Astrocyte of the spinal cord (primary cell): ENCODE data around the gene RIMBP3C.
"Not testable (repeated sequence)": the region's sequence is repeated elsewhere in the genome, so short reads cannot be mapped to it uniquely, and the experiment has no call there.

Experiments used
- DNase-seq: peaks from one replicate; pipeline ENCODE4 v3.0.0; 2011; ENCODE audit warnings: low read depth, low spot score
- H3K4me3 ChIP-seq: 2 replicates; pipeline ENCODE4 v1.5.1; 2011; ENCODE audit warnings: low read depth, mild to moderate bottlenecking, low read length, moderate library complexity
- in situ Hi-C: cut with HindIII; loops from 2 replicates; pipeline ENCODE4 v1.10.0; 2017; ENCODE audit warnings: low sequenced_read_pairs
- TF ChIP-seq, protein P1 (sequence below): IDR thresholded peaks from 2 replicates; pipeline ENCODE4 v1.5.1; 2012; ENCODE audit warnings: low read depth, mild to moderate bottlenecking, low read length, inconsistent platforms

Gene RIMBP3C

DNA sequence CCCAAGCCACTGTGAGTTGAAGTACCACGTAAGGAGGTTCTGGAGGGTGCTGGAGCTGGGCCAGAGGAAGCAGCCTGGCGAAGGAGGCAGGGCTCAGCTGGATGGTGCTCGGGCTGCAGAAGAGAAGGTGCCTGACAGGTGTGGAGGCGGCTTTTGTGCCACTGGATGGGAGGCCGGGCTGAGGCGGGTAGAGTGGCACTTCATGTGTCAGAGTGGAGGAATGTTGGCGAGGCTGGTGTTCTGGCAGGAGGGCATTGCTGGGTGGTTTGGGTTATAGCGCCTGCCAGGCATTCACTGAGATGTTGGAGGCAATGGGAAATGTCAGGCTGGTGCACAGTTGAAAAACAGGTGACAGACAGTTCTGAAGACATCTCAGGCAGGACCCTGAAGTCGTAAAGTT lies 40.4 kb upstream of the RIMBP3C start:
- in situ Hi-C loops: no loop called here
- TF ChIP-seq, protein P1, sequence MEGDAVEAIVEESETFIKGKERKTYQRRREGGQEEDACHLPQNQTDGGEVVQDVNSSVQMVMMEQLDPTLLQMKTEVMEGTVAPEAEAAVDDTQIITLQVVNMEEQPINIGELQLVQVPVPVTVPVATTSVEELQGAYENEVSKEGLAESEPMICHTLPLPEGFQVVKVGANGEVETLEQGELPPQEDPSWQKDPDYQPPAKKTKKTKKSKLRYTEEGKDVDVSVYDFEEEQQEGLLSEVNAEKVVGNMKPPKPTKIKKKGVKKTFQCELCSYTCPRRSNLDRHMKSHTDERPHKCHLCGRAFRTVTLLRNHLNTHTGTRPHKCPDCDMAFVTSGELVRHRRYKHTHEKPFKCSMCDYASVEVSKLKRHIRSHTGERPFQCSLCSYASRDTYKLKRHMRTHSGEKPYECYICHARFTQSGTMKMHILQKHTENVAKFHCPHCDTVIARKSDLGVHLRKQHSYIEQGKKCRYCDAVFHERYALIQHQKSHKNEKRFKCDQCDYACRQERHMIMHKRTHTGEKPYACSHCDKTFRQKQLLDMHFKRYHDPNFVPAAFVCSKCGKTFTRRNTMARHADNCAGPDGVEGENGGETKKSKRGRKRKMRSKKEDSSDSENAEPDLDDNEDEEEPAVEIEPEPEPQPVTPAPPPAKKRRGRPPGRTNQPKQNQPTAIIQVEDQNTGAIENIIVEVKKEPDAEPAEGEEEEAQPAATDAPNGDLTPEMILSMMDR: no peak
- DNase-seq: no peak
- no peak overlapping the region for H3K4me3 ChIP-seq

- in situ Hi-C loops: no loop called here
- TF ChIP-seq, protein P1: no peak
- no peak for DNase-seq
- H3K4me3 ChIP-seq: no peak overlapping the region
Measured at GRCh38 chr22:21590809-21591641, 39.8 kb upstream of the RIMBP3C start.

- TF ChIP-seq, protein P1: no peak
- H3K4me3 ChIP-seq: no peak overlapping the region
- in situ Hi-C loops: no loop called here
- no peak for DNase-seq
Measured at GRCh38 chr22:21589396-21589795, 38.1 kb upstream of the RIMBP3C start.

- H3K4me3 ChIP-seq: no peak overlapping the region
- in situ Hi-C loops: no loop called here
- DNase-seq: no peak
- TF ChIP-seq, protein P1: no peak
Measured at GRCh38 chr22:21587803-21588611, 36.7 kb upstream of the RIMBP3C start.

- no peak for DNase-seq
- H3K4me3 ChIP-seq: no peak overlapping the region
- TF ChIP-seq, protein P1: no peak
- in situ Hi-C loops: no loop called here
Measured at GRCh38 chr22:21585389-21585788, 34.1 kb upstream of the RIMBP3C start.

GRCh38 chr22:21582801-21583740 lies 31.8 kb upstream of the RIMBP3C start:
- TF ChIP-seq, protein P1: no peak
- in situ Hi-C loops: no loop called here
- DNase-seq: no peak
- no peak overlapping the region for H3K4me3 ChIP-seq

DNA sequence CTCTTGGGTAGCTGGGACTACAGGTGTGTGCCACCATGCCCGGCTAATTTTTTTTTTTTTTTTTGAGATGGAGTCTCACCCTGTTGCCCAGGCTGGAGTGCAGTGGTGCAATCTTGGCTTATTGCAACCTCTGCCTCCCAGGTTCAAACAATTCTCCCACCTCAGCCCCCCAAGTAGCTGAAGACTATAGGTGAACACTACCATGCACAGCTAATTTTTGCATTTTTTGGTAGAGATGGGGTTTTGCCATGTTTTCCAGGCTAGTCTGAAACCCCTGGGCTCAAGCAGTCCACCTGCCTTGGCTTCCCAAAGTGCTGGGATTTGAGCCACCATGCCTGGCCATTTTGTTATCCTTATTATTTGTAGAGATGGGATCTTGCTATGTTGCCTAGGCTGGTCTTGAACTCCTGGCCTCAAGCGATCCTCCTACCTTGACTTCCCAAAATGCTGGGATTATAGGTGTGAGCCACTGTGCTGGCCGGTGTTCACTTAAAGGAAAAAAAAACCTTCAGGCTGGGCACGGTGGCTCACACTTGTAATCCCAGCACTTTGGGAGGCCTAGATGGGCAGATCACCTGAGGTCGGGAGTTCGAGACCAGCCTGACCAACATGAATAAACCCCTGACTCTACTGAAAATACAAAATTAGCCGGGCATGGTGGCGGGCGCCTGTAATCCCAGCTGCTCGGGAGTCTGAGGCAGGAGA lies 29.9 kb upstream of the RIMBP3C start:
- H3K4me3 ChIP-seq, DNase-seq, in situ Hi-C loops: not testable (repeated sequence)

- DNase-seq, H3K4me3 ChIP-seq, in situ Hi-C loops: not testable (repeated sequence)
Measured at GRCh38 chr22:21580623-21581007, 29.4 kb upstream of the RIMBP3C start.
